ENCODE data around the gene IYD. TPM values are rescaled to one million over a fixed set of nuclear protein-coding genes. Genes with fewer than 3 reads are reported as not detected.
"Not testable (repeated sequence)": the region's sequence is repeated elsewhere in the genome, so short reads cannot be mapped to it uniquely, and the experiment has no call there.

Gene IYD
- total RNA-seq, 2 experiments from 2014 or later: not detected

GRCh38 chr6:150449055-150449454 is 80.2 kb downstream of the IYD start:
- DNase-seq; CTCF ChIA-PET; H3K9me3 Mint-ChIP-seq; H3K4me3 Mint-ChIP-seq; H3K27ac Mint-ChIP-seq; H3K27me3 Mint-ChIP-seq; intact Hi-C loops (cut with micrococcal nuclease); H3K4me1 Mint-ChIP-seq (ENCODE audit: low read depth); POLR2A ChIA-PET; H3K36me3 Mint-ChIP-seq: not testable (repeated sequence)

GRCh38 chr6:150450918-150451317 is 82.1 kb downstream of the IYD start:
- POLR2A ChIA-PET: no interaction called here
- Mint-ChIP-seq H3K4me3 (no peak overlapping the region), H3K36me3 (no peaks in the 10 kb centered on the region), H3K4me1 (ENCODE audit: low read depth) (no peaks in the 10 kb centered on the region), H3K27ac (no peak overlapping the region), H3K9me3 (no peaks in the 10 kb centered on the region), H3K27me3 (peaks cover 5% of the 10 kb centered on the region)
- intact Hi-C loops (cut with micrococcal nuclease): no loop called here
- CTCF ChIA-PET: no interaction called here
- DNase-seq: no peak

DNA sequence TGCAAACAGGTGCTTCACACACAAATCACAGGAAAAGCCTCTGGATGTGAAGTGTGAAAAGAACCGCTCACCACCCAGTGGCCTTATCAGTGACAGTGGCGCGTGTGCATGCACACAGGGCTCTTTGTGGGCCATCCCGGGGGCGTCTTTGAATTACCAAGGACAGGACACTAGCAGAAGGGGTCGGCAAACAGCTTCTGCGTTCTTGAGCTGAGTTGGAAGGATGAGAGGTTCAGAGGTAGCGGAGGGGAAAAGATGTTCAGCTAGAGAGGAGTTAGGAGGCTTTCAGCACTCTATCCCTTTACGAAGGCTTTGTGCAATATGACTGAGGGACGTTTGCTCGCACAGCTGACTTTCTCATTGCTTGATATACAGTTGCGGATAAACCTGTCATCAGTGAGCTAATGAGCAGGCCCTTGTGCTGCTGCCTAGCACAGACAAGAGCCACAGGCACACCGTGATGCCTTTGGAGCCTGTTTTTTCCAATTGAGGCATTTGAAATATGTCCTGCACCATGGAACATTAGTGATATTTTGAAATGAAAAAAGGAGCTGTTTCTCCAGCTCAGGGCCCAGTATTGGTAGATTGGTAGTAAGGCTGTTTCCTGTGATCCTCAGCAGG is 83.1 kb downstream of the IYD start:
- Mint-ChIP-seq H3K4me3 (no peak overlapping the region), H3K27me3 (peaks cover 5% of the 10 kb centered on the region), H3K9me3 (no peaks in the 10 kb centered on the region), H3K27ac (no peak overlapping the region), H3K36me3 (no peaks in the 10 kb centered on the region), H3K4me1 (ENCODE audit: low read depth) (no peaks in the 10 kb centered on the region)
- intact Hi-C loops (cut with micrococcal nuclease): no loop called here
- POLR2A ChIA-PET: no interaction called here
- CTCF ChIA-PET: no interaction called here
- no peak for DNase-seq

DNA sequence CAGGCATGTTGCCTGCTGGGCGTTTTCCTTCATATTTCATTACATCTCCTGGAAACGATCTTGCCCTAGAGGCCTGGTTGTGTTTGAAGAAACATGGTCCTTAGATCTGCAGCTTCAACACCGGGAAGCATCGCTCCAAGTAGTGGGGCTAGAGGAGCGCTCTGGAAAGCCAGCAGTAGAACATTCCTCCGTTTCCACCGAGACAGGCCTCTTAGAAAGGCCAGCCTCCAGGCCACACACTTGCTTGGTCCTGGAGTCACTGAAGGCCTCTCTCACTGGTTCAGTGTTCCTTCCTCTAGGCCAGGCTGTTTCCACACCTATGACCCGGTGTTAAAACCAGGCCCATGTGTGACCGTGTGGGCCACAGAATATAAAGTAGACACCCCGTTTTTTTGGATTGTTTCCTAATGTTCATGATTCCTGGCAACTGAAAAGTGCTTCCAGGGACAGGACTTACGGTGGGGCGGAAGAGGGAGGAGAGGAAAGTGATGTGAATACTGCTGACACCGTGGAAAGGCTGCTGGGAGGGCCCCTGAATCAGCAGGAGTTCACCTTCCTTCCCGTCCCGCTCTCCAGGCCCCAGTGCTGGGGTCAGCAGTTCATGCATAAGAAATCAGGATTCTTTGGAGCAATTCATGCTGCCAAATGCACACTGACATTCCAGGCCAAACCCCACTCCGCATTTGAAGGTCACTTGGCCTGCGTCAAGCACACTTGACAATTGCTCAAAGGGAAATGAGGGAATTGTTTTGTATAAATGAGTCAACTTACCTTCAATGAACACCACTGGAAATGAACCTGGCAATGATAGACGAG is 83.8 kb downstream of the IYD start:
- H3K27ac Mint-ChIP-seq: no peak overlapping the region
- DNase-seq: no peak
- ChIA-PET CTCF (no interaction called here), POLR2A (no interaction called here)
- H3K4me1 Mint-ChIP-seq (ENCODE audit: low read depth): no peaks in the 10 kb centered on the region
- intact Hi-C loops (cut with micrococcal nuclease): no loop called here
- no peaks in the 10 kb centered on the region for H3K36me3 Mint-ChIP-seq
- peaks cover 5% of the 10 kb centered on the region for H3K27me3 Mint-ChIP-seq
- H3K9me3 Mint-ChIP-seq: no peaks in the 10 kb centered on the region
- H3K4me3 Mint-ChIP-seq: no peak overlapping the region

DNA sequence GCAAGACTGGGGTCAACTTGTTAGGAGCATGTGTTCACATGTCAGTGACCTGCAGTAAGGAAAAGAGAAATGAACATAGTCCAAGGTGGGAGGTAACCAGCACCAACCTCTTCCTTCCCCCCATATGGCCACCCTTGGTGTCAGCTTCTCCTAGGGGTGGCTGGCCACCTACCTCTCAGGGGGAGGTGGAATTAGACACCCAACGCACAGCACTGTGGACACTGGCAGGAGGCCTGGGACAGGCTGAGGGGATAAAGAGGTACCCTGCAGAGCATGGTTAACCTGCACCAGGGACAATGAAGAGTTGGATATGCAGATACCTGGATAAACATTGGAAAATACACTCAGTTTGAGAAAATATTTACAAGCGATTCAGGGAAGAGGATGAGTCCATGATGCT is 84.5 kb downstream of the IYD start:
- ChIA-PET POLR2A (no interaction called here), CTCF (no interaction called here)
- Mint-ChIP-seq H3K4me3 (no peak overlapping the region), H3K27ac (no peak overlapping the region), H3K9me3 (no peaks in the 10 kb centered on the region), H3K36me3 (no peaks in the 10 kb centered on the region), H3K4me1 (ENCODE audit: low read depth) (no peaks in the 10 kb centered on the region), H3K27me3 (peaks cover 5% of the 10 kb centered on the region)
- DNase-seq: no peak
- intact Hi-C loops (cut with micrococcal nuclease): no loop called here

Other genes starting within 250 kb of the IYD start
- gene PPP1R14C, start 226.0 kb upstream of the IYD start, total RNA-seq: under 1 TPM; 0.21 to 0.36 TPM
- 1 to 10 TPM; 5.0 to 6.7 TPM for gene PLEKHG1, start 230.9 kb downstream of the IYD start, total RNA-seq

Data from activated CD4-positive, alpha-beta memory T cell treated with anti-CD3 and anti-CD28 coated beads for 36 hours (primary cell).